Activated naive CD4-positive, alpha-beta T cell treated with anti-CD3 and anti-CD28 coated beads, Interleukin-2, amount 50 U/mL, for 72 hours (primary cell): ENCODE data around the gene ACOXL. TPM values are rescaled to one million over a fixed set of nuclear protein-coding genes. Genes with fewer than 3 reads are reported as not detected.

ENCODE experiments used
- ATAC-seq, 2 donors: fragments of 150-1000 bp; cut with Tn5 transposase; 2 replicates each; pipeline ENCODE4 v1.10.0; 2021; ENCODE audit warnings: mild to moderate bottlenecking in 2 of 2, moderate library complexity in 2 of 2
- DNase-seq, 2 donors: peaks; one replicate each; pipeline ENCODE4 v3.0.0; 2021 to 2022; ENCODE audit warnings: low spot score in 2 of 2
- H3K27ac Mint-ChIP-seq, 2 donors: one replicate each; pipeline ENCODE4 v1.8.0; 2022; ENCODE audit warnings: mild to moderate bottlenecking in 2 of 2, mixed read lengths in 2 of 2
- H3K36me3 Mint-ChIP-seq, 2 donors: one replicate each; pipeline ENCODE4 v1.8.0; 2022; ENCODE audit warnings: mixed read lengths in 2 of 2
- H3K9me3 Mint-ChIP-seq, 2 donors: one replicate each; pipeline ENCODE4 v1.8.0; 2022; ENCODE audit warnings: mixed read lengths in 2 of 2
- total RNA-seq, 2 donors: library from RNA; stranded (reverse); gene quantifications; one replicate each; pipeline ENCODE4 v1.2.3, GENCODE V29; 2022

ACOXL gene
- total RNA-seq, 2 donors from 2014 or later = 0.16 TPM; not detected in 1

DNA sequence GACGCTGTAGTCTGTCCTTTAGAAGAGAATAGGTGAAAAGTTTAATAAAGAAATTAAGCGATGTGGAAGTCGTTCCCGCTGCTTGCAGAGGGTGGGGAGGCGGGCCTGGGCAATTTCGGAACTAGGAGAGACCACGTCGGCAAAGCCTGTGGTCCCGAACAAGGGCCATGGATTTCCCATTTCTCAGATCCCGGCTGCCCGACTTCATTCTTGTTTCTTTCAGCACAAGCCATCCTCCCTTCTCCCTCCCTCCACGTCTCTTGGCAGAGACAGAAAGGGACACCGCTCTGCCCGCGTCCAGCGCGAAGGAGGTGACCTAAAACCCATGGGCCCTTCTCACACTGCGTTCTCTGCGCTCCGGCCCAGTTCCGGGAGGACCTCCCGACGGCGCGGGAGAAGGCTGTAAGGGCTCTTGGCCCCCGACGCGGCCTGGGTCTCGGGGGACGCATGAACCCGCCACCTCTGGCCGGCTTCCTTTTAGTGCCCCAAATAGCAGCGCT, 386.2 kb downstream of the ACOXL start:
- Mint-ChIP-seq H3K27ac (peak overlapping the region; percentile 44 to 81), H3K9me3 (no peaks in the 10 kb centered on the region), H3K36me3 (peaks cover 0 to 21% of the 10 kb centered on the region in 2 donors)
- ATAC-seq (no peak), DNase-seq (no peak)

DNA sequence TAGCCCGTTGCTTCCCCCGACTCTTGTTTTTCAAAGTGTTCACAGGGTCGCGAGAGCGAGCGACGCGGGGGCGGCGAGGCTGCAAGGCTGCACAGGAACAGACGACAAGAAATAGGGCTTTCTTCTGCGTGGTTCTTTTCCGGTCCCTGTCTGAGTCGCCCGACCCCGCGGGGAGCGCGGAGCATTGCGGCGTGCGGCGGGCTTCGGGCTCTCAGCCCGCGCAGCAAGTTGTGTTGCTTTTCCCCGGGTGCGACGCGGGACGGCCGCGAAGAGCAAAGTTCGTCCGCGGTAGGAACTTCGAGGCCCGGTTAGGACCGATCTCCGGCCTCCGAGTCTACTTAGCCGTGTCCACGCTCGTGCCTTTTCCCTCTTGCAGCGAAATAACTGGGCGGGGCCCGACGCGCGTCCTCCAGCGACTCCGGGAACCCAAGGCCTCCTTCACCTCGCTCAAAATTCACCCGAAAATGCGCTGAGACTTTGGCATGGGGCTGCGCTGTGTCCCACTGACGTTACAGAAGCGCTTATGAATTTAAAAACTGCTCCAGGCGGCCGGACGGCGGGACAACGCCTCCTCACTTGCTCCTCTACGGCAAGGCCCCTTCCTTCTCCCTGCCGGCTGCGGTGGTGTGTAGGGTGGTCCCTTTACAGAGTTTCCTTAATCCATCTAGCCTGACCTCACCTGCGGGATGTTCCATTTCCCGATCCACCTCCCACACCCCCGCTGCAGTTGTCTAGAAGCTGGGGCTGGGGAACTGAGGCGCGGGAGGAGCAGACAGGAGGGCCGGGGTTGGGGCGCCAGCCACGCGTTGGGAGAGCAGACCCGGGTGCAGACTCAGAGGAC, 386.8 kb downstream of the ACOXL start:
- peak overlapping the region in 1 of 2 donors; percentile 81 for H3K27ac Mint-ChIP-seq
- DNase-seq = peak; percentile 41 to 57
- H3K36me3 Mint-ChIP-seq = peaks cover 5 to 26% of the 10 kb centered on the region in 2 donors
- no peak for ATAC-seq
- H3K9me3 Mint-ChIP-seq = no peaks in the 10 kb centered on the region

DNA sequence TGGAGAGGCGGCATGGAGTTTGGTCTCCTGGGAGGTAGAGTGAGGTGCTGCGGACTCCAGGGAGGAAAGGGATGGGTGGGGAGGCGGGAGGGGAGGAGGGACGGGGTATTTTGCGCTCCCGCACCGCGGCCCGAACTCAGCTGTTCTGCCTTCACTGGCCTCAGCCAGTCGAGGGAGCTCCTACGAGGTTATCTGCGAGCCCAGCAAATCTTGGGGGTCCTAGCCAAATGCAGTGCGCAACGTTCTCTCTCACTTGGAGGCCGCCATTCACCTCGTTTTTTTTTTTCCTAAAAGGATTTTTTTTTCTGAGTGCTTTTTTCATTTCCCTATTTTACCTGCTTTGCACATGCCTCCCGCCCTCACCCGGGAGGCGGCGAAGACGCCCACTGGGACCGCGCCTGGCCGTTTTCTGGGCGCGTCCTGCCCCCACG, 387.5 kb downstream of the ACOXL start:
- Mint-ChIP-seq H3K27ac (peak overlapping the region in 1 of 2 donors; percentile 81), H3K9me3 (no peaks in the 10 kb centered on the region), H3K36me3 (peaks cover 11 to 30% of the 10 kb centered on the region in 2 donors)
- DNase-seq (peak in 1 of 2 donors; percentile 27), ATAC-seq (no peak)

DNA sequence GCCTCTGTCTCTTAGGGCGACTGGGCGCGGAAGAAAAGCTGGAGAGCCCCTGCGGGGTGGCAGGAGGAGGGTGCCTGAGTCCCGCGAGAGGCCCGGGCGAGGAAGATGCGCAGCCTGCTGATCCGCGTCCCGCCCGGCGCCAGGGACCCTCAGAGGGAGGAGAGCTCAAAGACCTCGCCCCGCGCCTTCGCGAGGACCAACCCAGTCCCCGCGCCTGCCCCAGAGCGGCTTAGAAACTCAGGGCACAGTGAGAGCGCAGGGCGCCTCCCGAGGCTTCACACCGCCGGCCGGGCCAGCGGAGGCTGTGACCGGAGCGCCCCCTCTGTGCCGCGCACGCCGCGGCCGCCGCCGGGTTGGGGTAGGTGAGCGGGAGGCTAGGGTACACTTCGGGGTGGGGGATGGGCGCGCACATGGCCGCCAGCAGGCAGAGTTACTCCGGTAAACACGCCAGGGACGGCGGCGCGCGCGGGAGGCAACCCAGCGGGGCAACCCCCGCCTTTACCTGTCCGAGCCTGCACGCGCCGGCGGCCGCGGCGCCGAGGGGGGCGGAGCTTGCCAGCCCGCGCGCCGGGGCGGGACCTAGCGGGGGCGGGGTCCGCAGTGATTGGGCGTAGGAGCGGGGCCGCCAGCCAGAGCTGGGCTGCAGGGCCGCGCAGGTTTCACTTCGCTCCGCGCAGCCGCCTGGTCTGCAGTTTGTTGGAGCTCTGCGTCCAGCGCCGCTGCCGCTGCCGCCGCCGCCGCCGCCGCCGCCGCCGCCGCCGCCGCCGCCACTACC, 388.1 kb downstream of the ACOXL start, which contains the start of gene BCL2L11:
Gene BCL2L11, plus strand, starts transcription at position 662 of the 775 bp plus-strand sequence. CDS start 2,832 bp downstream, outside the sequence.
- H3K9me3 Mint-ChIP-seq = no peaks in the 10 kb centered on the region
- peaks cover 13 to 36% of the 10 kb centered on the region in 2 donors for H3K36me3 Mint-ChIP-seq
- H3K27ac Mint-ChIP-seq = peak within 1 kb of the TSS; percentile 9 to 92
- DNase-seq (peak; percentile 91 to 95), ATAC-seq (peak; percentile 59 to 61)

DNA sequence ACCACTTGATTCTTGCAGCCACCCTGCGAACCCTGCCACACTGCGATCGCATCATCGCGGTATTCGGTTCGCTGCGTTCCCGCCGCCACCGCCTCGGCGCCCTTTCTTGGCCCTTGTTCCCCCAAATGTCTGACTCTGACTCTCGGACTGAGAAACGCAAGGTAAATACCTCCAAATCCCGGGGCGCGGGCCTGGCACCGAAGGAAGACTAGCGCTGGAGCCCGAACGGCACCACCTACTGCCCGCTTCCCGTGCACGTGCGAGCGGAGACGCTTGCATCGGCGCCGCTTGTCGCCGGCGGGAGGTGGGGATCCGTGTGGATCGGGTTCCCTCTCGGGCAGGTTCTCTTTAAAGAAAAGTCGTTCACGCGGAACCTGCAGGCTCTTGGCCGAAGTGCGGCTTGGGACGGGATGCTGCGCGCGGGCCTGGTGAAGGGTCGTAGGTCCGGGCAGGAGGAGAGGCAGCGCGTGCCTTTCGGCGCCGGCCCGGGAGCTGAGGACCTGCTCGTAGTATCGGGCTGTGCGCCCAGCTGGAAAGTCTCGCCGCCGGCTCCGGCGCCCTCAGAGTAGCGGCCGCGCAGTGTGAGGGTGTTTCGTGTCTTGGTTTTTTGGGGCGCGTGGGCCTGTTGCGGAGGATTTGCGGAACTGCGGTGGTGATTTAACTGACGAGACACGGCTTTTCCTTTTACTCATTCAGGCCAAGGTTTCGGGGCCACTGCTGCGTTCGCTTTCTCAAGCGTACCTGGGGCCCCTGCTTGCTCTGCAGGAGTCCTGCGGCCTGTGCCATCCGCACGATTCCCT, 388.9 kb downstream of the ACOXL start:
- peak overlapping the region; percentile 9 to 92 for H3K27ac Mint-ChIP-seq
- DNase-seq (peak; percentile 55 to 73), ATAC-seq (peak; percentile 7 to 15)
- peaks cover 18 to 44% of the 10 kb centered on the region in 2 donors for H3K36me3 Mint-ChIP-seq
- no peaks in the 10 kb centered on the region for H3K9me3 Mint-ChIP-seq

DNA sequence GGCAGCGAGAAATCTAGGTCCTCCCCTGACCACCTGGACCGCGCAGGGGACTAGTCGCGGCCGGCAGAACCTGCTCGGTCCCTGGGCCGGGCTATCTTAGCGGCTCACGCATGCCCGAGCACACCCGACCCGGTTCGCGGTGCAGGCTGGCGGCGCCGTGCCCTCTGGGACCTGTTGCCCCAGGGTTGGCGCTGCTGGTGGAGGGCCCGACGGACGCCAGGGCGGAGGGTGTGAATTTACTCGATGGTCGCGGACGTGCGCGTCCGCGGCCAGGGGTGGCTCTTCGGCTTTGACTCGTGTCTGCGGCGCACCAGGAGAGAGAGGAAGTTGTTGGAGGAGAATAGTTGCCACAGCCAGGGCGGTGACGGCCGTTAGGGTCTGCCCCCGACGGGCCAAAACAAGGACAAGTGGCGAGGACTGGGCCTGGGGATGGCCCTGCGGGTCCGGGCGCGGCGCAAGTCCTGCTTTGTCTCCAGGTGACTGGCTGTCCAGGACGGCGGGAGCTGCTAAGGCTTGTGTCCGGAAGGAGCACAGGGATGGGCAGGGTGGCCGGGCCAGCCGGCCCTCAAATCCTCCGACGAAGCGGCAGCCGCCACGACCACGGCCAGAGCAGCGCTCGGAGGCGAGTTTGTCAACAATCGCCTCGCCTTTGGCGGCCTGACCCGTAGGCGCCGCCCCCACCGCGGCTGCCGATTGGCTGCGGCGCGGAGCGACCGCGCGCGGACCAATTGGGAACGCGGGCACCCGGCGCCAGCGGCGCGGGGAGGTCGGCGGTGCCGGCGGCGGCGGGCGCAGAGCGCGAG, 389.7 kb downstream of the ACOXL start:
- Mint-ChIP-seq H3K36me3 (peaks cover 26 to 52% of the 10 kb centered on the region in 2 donors), H3K27ac (peak overlapping the region; percentile 84 to 92), H3K9me3 (no peaks in the 10 kb centered on the region)
- ATAC-seq (peak; percentile 56 to 60), DNase-seq (peak; percentile 86 to 87)

DNA sequence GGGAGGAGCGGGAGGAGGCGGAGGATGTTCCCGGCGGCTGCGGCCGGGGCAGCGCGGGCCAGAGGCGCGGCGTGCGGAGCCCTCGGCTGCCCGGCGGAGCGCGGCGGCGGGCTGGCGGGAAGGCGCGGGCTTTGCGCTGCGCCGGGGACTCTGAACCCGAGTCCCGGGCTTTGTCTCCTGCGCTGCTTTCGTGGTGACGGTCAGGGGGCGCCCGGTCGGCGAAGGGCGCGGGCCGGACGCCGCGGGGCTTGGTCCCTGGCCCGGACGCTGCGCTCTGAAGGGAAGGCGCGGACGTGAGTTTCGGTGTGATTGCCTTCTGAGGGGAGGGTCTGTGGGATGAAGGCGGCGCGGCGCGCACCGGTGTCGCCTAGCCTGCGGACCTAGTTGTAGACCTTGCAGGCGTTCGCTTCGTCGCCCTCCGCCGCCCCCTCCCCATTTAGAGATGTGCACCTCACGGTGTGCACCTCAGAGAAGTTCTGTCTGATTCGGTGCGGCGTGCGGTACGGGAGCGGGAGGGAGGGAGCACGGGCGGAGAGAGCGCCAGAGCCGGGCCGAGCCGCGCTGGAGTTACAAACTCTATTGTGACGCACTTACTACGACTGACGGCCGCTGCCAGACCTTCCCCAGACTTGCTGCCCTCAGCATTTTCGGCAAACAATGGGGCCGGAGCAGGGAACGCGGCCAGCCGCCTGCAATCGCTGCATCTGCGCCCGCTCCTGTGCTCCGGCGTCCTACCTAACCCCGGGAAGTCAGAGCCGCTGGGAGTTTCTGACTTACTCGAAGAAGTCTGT, 390.5 kb downstream of the ACOXL start:
- Mint-ChIP-seq H3K9me3 (no peaks in the 10 kb centered on the region), H3K27ac (peak overlapping the region in 1 of 2 donors; percentile 75), H3K36me3 (peaks cover 28 to 57% of the 10 kb centered on the region in 2 donors)
- ATAC-seq (peak in 1 of 2 donors; percentile 5), DNase-seq (peak; percentile 27 to 60)

DNA sequence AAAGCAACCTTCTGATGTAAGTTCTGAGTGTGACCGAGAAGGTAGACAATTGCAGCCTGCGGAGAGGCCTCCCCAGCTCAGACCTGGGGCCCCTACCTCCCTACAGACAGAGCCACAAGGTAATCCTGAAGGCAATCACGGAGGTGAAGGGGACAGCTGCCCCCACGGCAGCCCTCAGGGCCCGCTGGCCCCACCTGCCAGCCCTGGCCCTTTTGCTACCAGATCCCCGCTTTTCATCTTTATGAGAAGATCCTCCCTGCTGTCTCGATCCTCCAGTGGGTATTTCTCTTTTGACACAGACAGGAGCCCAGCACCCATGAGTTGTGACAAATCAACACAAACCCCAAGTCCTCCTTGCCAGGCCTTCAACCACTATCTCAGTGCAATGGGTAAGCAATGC, 391.4 kb downstream of the ACOXL start:
- Mint-ChIP-seq H3K27ac (no peak overlapping the region), H3K9me3 (no peaks in the 10 kb centered on the region), H3K36me3 (peaks cover 35 to 64% of the 10 kb centered on the region in 2 donors)
- ATAC-seq (no peak), DNase-seq (no peak)

DNA sequence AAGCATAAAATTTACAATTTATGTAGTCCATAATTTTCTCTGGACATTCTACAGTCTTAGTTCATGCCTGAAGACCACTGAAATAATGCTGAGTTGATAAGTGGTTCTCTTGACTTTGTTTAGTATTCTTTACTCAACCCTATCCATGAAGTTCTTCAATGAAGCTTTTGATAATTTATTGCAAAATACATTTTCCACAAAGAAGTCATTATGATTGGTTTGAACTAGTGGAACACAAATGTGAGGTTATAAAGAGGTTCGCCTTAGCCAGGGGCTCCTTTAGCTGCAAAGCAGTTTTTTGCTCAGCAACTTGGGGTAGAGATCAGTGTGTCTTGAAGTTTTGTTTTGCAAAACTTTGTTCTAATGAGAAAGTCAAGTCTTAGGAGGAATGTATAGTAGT, 394.2 kb downstream of the ACOXL start:
- ATAC-seq = no peak
- H3K9me3 Mint-ChIP-seq = no peaks in the 10 kb centered on the region

DNA sequence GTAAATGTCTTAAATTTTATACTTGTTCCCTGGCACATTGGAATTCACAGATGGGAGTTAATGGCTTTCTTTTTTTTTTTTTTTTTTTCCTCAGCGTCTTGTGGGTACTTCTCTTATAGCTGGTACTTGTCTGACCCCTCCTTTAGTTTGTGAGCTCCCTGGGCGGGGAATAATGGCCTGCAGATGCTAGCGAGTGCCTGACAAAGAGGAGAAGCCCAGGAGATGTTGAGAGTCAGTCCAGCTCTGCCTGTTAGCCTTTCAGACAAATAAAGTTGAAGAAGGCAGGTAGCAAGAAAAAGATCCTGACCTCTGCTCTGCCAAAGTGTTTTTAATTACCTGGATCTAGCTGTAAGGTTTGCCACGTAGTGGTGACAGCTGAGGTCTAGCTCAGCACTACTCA, 395.0 kb downstream of the ACOXL start:
- H3K36me3 Mint-ChIP-seq = peaks cover 56 to 76% of the 10 kb centered on the region in 2 donors
- DNase-seq (no peak), ATAC-seq (no peak)
- no peak overlapping the region for H3K27ac Mint-ChIP-seq
- no peaks in the 10 kb centered on the region for H3K9me3 Mint-ChIP-seq

More for the DNA sequence above, 394.2 kb downstream of the ACOXL start:
- H3K36me3 Mint-ChIP-seq = peaks cover 50 to 77% of the 10 kb centered on the region in 2 donors
- DNase-seq = no peak
- no peak overlapping the region for H3K27ac Mint-ChIP-seq

DNA sequence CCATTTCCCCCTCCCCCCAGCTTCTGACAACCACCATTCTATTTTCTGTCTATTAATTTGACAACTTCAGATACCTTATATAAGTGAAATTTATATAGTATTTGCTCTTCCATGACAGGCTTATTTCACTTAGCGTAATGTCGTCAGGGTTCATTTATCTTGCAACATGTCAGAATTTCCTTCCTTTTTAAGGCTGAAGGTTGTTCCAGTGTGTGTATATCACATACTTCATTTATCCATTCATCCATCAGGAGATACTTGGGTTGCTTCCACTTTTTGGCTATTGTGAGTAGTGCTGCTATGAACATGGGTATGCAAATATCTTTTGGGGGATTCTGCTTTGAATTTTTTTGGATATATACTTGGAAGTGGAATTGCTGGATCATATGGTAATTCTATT, 395.7 kb downstream of the ACOXL start:
- H3K9me3 Mint-ChIP-seq = no peaks in the 10 kb centered on the region
- no peak overlapping the region for H3K27ac Mint-ChIP-seq
- ATAC-seq (no peak), DNase-seq (no peak)
- peaks cover 56 to 73% of the 10 kb centered on the region in 2 donors for H3K36me3 Mint-ChIP-seq

DNA sequence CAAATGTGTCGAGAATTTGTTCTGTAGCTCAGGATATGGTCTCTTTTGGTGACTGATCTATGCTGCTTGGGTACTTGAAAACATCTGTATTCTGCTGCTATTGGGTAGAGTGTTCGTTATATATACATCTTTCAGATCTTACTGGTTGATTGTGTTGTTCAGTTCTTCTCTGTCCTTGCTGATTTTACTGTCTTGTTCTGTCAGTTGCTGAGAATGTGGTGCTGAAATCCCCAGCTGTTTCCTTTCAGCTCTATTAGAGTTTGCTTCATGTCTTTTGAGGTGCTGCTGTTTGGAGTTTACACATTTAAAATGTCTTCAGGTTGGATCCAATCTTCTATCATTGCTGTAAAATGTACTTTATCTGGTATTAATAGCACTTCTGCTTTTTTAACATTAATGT, 401.2 kb downstream of the ACOXL start:
- peaks cover 23 to 45% of the 10 kb centered on the region in 2 donors for H3K36me3 Mint-ChIP-seq
- ATAC-seq (no peak), DNase-seq (no peak)
- H3K27ac Mint-ChIP-seq = no peak overlapping the region
- H3K9me3 Mint-ChIP-seq = no peaks in the 10 kb centered on the region

DNA sequence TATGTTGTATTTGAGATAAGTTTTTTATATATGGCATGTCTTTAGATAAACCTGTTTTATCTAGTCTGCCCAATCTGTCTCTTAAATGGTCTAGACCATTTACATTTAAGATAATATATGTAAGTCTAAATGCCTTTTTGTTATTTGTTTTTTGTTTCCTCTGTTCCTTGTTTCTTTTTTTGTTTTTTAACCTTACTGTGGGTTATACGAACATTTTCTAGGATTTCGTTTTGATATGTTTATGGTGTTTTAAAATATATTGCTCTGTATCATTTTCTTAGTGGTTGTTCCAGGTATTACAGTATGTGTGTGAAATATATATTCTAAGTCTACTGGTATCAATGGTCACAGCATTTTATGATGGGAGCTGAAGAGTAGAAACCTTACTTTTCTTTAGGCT, 401.7 kb downstream of the ACOXL start:
- Mint-ChIP-seq H3K27ac (no peak overlapping the region), H3K36me3 (peaks cover 18 to 44% of the 10 kb centered on the region in 2 donors), H3K9me3 (no peaks in the 10 kb centered on the region)
- no peak for DNase-seq
- no peak for ATAC-seq

DNA sequence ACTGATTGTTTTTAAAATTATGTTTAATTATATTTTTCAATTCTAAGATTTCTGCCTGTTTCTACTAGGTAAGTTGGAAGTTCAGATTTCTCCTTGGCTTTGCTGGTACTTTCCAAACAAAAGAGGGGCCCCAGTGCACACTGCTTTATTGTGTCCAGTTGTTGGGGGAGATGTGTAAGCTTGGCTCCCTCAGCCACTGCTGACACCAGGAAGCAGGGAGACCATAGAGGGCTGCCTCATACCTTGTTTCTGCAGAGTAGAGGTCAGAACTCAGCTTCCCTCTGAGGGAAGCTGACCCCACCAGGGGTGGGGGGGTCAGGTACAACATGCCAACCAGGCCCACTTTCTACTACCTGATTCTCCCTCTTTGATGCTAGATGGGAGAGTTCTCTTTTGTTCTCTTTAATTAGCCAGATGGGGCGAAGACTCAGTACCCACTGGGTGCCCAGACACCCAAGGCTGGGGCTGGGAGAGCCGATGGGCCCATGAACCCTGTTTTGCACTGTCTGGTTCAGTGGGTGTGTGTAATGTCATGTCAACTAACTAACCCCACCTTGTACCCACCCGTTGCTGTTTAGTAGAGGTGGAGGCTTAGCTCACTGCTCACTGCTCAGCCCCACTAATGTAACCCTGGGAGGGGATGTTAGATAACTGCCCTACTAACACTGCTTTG, 403.0 kb downstream of the ACOXL start:
- ATAC-seq = no peak

More for the DNA sequence above, 403.0 kb downstream of the ACOXL start:
- Mint-ChIP-seq H3K9me3 (no peaks in the 10 kb centered on the region), H3K27ac (no peak overlapping the region), H3K36me3 (peaks cover 22 to 46% of the 10 kb centered on the region in 2 donors)
- DNase-seq = no peak
